ENCODE data around the gene ARIH2.

The ARIH2 gene

DNA sequence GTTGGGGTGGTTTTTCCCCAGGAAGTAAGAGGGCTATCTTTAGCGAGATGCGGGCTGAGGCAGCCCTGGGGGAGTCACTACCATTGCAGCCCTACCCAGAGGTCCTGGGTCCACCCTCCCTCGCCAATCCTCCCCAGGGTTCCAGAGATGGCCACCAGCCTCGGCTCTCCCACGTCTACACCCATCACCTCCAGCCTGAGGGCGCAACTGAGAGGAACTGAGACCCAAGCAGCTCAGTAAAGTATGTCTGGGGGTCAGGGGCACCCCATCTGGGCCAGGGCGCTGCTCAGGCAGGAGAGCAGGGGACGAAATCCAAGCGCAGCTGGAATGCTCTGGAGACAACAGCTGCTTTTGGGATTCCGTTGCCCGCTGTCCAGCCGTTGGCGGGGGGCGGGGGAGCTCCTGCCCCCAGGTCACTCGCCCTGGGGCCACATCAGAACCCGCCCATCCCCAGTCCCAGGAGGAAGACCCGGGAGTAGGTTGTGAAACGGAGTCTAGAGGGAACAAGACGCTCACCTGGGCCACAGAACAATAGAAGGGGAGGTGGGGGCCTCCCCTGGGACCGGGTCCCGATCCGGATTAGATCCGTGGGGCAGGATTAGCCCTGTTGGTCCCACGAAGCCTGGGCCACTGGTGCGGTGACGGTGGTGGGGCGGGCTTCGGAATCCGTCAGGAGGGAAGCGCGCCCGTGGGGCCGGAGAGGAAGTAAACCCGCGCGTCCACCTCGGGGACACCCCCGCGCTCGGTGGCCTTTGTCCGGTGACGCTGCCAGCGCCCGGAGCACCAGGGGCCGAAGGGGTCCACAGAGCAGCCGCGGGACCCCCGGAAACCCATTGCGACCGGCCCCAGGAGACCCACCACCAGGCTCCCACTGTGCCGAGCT is 101.9 kb downstream of the ARIH2 start:
- DNase-seq (ENCODE audit: low read depth): no peak

DNA sequence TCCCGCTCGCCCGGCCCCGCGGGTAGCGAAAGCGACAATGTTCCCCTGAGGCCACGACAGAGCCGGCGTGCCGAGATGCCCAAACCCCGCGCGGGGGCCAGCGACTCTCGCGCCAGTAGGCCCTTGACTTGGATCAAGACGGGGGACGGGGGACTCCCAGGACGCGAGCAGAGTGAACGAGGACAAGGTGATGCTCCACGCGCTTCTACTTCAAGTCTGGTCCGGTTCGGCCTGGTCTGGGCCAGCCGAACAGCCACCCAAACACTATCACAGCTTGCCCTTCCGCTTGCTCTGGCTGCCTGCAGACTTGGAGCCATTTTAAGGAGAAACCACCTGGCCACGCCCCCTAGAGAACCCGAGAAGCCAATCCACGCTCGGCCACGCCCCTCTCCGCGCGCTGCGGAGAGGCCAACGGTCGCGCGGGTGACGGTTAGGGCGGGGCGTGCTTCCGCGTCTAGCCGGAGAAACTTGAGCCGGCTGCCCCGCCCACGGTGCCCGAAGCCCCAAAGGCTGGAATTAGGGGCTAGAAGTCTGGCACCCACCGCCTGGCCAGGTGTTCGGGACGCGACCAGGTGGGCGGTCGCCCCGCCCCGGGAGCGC is 102.7 kb downstream of the ARIH2 start:
- peak; percentile 98 for DNase-seq (ENCODE audit: low read depth)

- peak; percentile 87 for DNase-seq (ENCODE audit: low read depth)
Measured at GRCh38 chr3:49021813-49022687, 103.4 kb downstream of the ARIH2 start, which contains the start of gene NDUFAF3. Gene NDUFAF3 (plus strand): TSS chr3:49022121. CDS start chr3:49022145, 24 bp downstream.

GRCh38 chr3:49022688-49023171 is 104.1 kb downstream of the ARIH2 start:
- no peak for DNase-seq (ENCODE audit: low read depth)

DNA sequence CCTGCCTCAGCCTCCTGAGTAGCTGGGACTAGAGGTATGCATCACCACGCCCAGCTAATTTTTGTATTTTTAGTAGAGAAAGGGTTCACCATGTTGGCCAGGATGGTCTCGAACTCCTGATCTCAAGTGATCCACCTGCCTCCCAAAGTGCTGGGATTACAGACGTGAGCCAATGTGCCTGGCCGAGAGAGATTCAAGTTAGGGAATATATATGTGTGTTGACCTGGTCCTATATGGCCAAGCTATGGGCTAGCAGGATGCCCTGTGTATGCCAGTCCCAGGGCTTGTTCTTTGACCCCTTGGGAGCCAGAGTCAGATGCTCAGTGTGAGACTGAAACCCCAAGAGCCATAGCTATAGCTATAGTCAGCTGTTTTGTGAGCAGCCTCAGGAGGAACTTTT is 105.1 kb downstream of the ARIH2 start:
- no peak for DNase-seq (ENCODE audit: low read depth)

DNA sequence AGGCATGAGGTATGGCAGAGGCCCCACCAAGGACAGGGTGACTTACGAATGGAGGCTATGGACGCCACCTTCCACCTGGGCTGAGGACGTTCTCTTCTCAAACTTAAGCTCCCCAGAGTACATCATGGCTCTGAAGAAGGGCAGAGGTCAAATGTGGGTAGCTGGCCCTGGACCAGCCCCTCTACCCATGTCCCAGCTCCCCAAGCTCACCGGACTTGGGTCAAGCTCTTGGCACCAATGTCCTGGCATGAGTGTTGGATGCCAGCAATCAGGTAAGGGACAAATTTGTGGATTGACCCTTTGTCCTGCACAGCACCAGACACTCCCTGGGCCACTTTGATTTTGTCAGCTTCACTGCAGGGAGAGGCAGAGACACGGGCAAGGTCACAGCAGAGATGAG is 105.8 kb downstream of the ARIH2 start:
- no peak for DNase-seq (ENCODE audit: low read depth)

DNA sequence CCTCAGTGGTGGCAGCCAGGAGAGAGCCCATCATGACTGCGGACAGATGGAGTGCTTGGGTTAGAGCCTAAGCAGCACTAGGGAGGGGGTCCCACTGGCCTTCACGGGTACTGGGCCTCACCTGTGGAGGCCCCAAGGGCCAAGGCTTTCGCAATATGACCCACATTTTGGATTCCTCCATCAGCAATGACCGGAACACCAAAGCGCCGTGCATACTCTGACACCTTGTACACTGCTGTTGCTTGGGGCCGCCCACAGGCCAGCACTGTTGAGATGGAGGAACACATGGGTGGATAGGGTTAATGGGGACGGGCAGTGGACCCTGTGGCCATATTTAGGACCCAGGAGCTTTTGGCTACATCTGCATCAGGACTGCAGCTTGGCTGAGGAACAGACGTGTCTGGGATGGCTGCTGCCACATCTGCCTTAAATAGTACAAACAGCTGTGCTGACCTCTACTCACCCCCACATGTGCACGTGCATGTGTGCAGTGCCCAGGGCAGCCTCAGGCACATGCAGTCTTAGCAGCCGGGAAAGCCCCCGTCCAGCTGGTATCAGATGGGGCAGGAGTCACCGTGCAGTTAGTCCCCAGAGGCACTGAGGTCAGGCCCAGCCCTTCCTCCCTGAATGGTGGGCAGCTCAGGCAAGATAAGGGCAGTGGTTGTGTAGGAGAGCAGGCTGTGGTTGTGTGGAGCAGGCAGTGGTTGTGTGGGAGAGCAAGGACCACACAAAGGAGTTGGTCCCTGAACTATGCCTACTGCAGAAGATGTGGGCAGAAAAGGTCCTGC is 106.6 kb downstream of the ARIH2 start:
- DNase-seq (ENCODE audit: low read depth): no peak

DNA sequence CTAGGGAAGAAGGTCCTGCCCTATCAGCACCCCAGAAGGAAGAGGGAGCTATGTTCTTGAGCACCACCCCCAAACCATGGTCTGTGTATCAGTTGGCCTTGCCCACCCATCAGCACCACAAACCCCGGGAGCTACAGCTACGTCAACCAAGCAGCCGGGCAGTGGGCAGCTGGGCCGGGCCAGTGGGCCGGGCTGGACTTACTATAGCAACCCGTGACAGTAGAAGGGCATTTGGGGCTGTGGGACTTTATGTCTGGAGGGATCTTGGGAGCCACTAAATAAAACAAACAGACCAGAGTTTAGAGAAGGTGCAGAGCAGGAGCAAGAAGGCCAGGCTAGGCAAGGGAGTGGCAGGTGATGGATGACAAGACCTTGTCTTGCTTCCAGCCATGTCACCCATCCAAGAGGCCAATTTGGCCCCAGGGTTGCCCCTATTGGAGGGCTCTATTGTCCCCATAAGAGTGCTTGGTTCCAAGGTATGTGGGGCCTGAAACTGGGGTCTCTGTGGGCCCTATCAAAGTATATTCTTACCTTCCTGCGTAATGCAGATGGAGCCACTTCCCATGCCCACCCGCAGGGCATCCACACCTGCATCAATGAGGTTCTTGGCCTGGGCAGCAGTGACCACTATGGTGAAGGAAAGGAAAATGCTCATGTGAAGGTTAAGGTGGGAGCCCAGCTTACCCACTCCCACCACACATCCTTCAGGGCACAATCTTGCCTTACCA is 107.3 kb downstream of the ARIH2 start:
- DNase-seq (ENCODE audit: low read depth): no peak

GRCh38 chr3:49026536-49026935 is 107.9 kb downstream of the ARIH2 start:
- no peak for DNase-seq (ENCODE audit: low read depth)

GRCh38 chr3:49027634-49028033 is 109.0 kb downstream of the ARIH2 start:
- DNase-seq (ENCODE audit: low read depth): no peak

GRCh38 chr3:49028298-49028672 is 109.6 kb downstream of the ARIH2 start:
- no peak for DNase-seq (ENCODE audit: low read depth)

DNA sequence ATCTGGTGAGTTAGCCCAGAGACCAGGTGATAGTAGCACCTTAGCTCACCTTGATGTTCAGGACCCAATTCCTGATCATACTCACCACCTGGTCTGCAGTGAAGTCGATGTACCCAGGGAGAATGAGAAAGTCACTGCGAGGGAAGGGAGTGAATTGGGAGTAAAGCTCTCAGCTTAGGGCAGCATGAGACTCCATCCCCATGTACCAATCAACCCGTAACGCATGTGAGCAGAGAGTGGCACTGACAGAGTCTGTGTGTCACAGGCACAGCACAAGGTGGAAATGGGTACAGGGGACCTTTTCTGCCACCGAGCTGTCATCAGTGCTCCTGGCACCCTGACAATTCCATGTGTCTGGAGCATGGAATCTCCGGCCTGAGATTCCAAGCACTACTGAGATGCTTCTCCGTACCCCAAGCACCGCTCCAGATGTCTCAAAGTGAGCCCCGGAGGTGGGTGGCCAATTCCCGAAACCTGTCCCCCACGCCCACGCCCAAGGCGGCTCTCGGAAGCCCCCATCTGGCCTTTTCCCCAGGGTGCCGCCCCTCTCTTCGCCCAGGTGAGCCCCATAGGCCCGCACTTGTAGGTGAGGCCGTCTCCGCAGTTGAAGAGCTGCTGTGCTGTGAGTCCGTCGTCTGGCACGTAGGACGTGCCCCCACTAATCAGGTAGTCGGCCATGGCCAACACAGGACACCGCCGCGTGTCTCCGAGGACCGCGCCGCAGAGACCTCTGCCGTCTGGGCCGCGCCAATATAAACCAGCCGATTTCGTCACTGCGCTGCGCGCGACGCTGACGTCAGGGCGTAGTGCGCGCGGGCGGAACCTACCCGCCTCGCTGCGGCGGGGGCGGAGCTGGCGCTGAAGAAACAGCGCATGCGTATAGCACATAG is 110.3 kb downstream of the ARIH2 start, which contains the start of gene IMPDH2:
IMPDH2 (minus strand) TSS at position 726 of the 890 bp plus-strand sequence; CDS start at position 678, 48 bp downstream.
- DNase-seq (ENCODE audit: low read depth): peak; percentile 85

GRCh38 chr3:49029563-49029884 is 110.9 kb downstream of the ARIH2 start:
- DNase-seq (ENCODE audit: low read depth): no peak

DNA sequence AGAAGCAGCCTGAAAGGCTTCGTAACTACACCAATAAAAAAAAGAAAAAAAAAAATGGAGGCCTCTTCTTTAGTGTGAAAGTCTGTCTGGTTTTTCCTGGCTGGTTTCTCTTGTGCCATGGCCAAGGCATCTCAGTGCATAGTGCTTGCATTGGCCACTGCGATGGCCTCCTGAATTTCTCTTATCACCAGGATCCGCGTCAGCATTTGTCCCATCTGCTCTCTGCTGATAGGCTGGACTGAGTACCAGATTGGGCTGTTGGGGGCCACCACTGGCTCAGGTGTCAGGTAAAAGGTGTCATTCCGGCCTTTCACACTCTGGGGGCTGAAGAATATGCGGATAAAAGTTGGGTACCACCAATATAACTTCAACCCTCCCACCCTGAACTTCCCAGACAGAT is 111.7 kb downstream of the ARIH2 start:
- DNase-seq (ENCODE audit: low read depth): no peak

- no peak for DNase-seq (ENCODE audit: low read depth)
Measured at GRCh38 chr3:49032646-49033304, 114.1 kb downstream of the ARIH2 start.

- no peak for DNase-seq (ENCODE audit: low read depth)
Measured at GRCh38 chr3:49034650-49035049, 116.0 kb downstream of the ARIH2 start.

DNA sequence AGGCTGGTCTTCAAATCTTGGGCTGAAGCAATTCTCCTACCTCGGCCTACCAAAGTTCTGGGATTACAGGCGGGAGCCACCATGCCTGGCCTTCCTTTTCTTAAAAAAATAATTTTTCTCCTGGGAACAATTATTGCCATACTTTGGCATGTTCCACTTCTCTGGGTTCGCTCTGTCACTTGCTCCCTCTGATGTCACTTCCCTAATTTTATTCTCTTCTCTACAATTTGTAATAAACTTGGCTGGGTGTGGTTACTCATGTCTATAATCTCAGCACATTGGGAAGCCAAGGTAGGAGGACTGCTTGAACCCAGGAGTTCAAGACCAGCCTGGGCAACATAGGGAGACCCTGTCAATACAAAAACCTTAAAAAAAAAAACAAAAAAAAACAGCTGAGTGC is 116.6 kb downstream of the ARIH2 start:
- DNase-seq (ENCODE audit: low read depth): no peak

All from activated gamma-delta T cell treated with anti-CD3 and anti-CD28 coated beads, Interleukin-2, amount 50 U/mL, for 16 hours (primary cell).